GM21717 (cell line): ENCODE results near the gene EML1.

Experiments used
- ATAC-seq: cut with Tn5 transposase; IDR thresholded peaks from one replicate; pipeline ENCODE4 v1.9.1; 2021; ENCODE audit warnings: mild to moderate bottlenecking, moderate library complexity; ENCODE audit not compliant: unreplicated experiment

Gene EML1

DNA sequence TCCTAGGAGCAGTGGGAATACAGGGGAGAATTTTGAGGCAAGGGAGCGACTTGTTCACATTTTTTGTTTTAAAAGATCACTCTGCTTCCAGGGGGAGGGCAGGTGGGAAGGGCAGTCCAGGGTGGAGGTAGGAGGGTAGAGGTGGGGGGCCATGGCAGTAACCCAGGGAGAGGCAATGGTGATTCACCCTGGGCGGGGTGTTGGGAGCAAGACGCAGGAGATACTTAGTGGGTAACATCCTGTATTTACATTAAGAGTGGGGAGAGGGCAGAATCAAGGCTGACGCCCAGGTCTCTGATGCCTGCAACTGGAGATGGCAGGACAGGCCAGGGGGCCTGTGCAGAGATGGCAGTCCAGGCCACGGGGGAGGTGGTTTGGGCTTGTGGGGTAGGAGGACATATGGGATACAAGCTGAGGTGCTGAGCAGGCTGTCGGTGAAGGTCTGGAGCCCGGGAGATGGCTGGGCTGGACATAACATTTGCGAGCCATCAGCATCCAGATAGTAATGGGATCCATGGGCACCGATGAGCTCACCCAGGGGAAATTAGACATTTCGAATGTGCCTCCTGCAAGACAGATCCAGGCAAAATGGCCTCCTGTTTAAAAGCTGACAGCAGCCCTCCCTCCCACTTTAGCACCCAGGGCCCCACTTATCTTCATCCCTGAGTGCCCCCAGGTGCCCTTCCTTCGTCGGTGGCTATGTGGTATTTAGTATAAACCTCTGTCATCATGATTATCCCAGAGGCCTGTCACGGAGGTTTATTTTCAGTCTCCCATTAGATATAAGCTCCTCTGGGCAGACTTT is 9.3 kb downstream of the EML1 start:
- ATAC-seq: no peak

DNA sequence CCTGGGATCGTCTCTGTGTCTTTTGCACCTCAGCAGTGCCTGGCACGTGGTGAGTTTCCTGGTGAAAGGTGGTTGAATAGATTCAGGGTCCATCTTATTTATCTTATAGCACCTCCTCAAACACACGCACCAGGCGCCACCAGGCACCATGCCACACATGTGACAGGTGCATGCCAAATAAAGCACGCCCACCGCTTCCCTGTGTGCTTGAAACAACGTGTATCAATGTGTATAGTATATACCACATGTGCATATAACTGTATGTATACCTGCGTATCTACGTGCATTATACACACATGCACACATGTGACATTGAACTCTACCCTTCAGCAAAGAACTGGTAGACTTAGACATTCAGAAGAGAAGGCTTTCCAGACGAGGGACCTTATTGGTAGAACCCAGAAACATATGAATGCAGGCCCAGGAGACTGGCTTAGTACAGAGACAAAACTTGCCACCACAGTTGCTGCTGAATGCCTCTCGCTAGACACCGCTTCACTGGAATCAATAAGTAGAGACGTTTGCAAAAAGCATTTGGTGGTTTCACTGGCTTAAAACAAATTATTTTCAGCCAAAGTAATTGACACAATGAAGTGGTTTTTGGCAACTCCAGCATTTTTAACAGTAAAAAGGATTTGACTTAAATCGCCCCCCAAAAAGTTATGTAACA is 10.0 kb downstream of the EML1 start:
- ATAC-seq: no peak

DNA sequence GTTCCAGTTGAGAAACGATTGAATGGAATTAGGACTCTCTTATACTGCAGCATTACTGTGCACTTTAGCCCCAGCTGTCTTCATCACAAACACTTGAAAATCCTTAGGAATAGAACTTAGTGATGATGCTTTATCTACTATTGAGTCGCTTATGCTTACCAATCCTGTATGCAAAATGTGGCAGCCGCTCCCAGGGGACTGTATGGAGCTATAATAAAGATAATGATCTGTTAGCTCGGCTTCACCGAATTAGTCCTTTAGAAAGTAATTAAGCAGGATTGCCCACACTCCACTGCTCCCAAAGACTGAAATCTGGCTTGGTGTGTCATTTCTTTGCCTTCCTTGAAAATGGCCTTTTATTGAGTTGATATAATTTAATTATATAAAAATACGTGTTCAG is 10.6 kb downstream of the EML1 start:
- ATAC-seq: no peak

DNA sequence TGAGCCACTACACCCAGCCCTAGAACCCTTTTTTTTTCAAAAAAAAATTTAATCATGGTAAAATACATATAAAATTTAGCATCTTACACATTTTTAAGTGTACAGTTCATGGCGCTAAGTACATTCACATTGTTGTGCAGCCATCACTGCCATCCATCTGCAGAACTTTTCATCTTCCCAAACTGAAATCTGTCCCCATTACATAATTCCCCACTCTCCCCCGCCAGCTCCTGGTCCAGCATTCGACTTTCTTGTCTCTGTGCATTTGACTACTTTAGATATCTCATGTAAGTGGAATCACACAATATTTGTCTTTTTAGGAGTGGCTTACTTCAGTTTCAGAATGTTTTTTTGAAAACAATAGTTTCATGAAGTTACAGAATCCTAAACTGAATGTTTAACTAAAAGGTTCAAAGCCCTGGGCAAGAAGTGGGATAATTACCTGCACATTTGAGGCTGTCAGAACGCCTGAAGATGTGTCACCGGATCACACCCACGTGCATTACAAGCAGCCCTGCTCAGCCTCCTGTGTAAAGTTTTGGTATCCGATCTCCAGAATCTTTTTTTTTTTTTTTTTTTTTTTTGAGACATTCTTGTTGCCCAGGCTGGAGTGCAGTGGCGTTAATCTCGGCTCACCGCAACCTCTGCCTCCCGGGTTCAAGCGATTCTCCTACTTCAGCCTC is 12.7 kb downstream of the EML1 start:
- ATAC-seq: no peak

DNA sequence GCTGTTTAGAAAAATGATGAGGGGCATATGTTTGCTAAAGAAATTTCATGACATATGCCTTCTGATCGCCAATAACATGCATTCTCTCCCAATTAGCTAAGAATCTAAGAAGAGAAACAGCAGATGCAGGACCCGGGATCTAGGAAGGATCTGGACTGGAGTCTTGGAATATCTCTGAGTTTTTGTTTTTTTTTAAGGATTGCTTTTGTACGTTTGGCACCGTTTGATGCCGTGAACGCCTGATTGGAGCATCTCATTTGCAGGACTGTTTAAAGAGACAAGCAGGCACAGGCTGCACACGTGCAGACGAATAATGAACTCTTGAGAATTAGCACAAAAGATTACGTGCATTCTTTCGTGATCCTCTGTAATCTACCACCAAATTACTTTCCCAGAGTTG is 13.6 kb downstream of the EML1 start:
- ATAC-seq: no peak

DNA sequence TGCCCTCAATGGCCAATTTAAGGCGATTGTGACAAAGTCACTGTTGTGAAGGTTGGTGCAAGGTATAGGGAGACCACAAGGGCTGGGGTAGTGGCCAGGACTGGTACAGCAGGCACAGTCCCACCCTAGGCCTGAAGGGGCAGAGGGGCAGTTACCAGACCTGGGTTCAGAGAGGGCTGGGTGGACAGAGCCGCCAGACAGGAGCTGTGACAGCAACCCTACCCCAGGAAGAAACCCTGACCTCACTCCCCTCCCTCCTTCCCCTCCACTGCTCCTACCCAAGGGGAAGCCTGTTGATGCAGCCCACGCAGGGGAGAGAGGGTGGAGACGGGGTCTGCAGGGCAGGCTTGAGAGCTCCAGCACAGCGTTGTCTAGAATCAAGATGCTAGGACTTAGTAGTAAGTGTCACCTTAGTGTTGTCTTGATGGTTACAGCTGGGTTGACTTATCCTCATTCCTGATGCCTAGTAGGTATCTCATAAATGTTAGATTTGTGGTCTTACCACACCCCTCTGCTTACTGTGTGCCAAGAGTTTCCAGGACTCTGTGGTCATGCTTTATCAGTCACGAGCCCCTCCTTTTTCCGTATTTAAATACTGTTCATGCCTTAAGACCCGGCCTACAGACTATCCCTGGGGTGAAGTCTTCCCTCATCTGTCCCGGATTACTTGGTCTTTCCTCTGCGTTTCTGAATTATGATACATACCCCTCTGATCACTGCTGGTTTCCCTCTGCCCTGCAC is 14.4 kb downstream of the EML1 start:
- ATAC-seq: no peak

DNA sequence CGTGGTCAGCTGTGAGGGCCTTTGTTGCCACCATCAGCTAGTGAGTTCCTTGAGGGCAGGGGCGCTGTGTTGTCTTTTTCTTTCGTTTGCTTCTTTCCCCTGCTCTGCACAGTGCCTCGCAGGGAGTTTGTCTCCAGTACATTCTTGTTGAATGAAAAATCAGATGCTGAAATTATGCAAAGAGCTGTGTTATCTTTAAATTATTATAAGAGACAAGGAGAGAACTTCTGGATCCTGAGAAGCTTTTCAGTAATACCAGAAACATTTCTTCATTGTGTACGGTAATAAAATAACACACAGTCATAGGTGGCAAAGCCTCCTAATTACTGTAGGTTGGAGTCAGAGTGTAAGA is 14.9 kb downstream of the EML1 start:
- ATAC-seq: no peak

DNA sequence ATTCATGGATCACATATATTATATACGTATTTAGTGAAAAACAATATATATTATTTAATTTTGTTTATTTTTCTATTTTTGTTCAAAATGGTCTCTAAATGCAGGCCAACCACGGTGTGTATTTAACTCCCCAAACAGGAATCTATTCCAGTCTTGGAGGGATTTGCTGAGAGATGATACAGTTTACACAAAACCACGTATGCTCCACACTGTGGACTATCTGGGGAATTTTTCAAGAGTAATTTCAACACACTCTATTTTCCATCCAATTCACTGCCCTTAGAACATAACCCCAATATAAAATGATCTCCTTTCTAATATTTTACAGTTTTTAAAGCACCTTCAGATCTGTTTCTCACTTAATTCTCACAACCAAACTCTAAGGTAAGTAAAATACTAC is 15.3 kb downstream of the EML1 start:
- no peak for ATAC-seq

DNA sequence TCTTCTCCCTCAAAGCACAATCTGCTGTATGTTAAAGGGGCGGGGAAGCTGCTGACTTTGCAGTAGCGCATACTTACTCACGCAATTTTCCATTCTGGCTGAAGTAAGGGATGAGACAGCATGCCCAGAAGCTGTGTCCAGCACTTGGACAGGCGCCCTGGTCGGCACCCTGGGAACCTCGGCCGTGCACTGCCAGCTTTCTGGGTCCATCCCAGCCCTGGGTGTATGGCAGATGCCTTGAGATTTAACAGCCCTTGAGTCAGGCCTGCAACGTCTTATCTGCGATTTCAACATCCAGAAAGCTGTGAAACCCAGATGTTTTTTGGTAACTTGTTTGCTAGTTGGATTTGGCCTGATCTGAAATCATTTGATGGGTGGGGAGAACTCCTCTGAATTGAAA is 16.1 kb downstream of the EML1 start:
- no peak for ATAC-seq

DNA sequence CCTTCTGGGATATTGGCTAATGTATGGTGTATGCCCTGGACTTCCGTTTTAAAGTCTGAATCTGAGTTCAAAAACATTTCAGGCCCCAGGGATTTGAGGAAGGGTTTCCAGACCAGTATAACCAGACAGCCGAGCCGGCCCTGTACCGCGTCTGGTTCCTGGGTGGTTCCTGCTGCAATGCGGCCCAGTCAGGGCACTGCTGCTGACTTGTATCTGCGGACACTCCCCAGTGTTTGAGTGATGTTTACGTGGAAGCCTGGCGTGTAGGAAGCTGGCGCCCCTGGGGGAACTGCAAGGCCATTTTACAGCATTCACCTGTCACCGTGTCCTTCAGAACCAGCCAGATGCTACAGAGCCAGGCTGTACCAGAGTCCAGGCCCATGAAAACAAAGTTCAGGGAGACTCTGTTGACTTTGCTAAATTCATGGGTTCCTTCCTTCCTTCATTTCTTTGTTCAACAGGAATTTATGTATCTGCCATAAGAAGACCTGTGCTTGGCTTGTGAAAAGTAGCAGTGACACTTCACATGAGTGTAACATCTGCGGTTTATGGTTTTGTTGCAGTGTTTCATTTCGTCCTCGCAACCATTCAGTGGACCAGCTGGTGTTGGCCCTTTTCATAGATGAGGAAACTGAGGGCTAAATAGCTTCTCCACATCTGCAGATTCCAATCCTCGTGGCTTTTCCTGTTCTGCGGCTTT is 16.8 kb downstream of the EML1 start:
- ATAC-seq: no peak

DNA sequence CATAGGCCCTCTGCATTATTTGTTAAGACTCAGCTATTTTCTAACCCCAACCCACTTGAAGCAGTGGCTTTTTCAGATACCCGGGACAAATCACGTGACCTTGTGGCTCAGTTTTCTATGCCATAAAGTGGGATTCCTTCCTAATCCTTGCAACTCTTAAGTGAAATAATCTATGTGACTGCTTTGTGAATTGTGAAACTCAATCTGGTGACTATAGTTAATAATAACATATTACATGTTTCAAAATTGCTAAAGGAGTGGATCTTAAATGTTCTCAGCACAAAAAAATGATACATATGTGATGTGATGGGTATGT is 17.3 kb downstream of the EML1 start:
- no peak for ATAC-seq

DNA sequence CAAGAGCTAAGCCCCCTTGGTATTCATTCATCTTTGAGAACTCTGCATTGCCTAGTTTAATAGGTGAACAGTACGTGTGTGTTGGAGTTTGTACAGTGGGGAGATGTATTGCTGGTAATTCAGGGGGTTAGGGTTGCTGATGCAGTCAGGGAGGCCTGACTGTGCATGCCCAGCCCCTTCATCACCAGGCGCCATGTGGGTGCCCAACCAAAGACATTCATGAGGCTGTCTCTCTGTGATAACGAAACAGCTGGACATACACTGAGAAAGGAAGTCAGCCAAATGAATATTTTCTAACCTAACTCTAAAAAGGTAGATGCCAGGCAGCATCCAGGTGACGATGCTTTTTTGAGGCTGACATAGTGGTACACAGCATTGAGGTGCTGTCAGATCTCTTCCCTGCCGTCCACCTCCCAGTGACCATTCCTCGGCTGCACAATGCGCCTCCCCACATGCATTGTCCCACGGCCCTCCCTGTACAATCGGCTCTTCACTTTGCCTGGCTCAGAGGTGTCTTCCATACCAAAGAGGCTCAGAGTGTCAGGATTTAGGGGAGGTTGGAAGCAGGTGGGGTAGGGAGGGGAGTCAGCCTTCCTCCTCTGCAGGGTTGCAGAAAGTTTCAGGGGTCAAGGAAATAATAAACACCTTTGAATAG is 19.0 kb downstream of the EML1 start:
- no peak for ATAC-seq

DNA sequence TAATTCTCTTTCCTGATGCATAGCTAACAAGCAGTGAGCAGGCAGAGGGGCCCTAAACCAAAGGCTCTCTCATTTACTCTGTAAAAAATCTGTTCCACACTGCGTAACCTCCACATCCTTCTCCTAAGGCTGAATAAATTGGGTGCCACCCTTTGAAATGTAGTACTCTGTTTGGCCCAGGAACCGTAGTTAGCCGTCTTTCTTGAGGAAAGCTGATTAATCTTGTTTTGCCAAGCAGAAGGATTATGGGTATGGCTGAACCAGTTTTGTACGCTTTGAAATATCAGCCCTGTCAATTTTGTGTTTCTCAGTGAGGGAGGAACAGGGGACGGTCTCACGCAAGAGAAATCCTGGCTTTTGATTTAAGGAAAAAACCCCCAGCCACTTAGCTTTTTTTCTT is 19.7 kb downstream of the EML1 start:
- ATAC-seq: no peak

DNA sequence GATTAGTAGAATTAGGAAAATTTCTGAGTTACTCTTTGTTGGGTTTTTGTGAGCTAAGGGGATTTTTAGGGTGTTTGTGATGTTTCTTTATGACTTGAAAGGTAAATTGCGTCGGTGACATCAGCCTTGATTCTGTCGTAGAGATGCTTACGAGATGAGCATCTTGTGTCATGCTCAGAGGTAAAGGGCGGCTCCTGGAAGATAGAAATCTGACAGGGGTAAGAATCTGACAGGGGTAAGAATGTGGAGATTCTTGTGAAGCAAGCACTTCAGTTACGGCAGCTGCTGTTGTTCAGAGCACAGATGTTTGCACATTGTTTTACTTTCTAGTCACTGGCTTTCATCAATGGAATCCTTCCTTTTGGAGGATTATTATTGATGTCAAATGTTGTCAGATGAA is 22.5 kb downstream of the EML1 start:
- no peak for ATAC-seq

DNA sequence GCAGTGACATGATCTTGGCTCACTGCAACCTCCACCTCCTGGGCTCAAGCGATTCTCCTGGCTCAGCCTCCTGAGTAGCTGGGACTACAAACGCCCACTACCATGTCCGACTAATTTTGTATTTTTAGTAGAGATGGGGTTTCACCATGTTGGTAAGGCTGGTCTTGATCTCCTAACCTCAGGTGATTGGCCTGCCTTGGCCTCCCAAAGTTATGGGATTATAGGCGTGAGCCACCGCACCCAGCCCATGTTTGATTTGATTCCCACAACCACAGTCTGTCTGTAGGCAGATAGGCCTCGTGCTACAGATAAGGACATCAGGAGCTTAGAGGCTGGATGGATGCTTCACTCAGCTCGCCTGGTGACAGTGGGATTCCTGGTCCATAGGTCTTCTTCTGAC is 23.0 kb downstream of the EML1 start:
- no peak for ATAC-seq

DNA sequence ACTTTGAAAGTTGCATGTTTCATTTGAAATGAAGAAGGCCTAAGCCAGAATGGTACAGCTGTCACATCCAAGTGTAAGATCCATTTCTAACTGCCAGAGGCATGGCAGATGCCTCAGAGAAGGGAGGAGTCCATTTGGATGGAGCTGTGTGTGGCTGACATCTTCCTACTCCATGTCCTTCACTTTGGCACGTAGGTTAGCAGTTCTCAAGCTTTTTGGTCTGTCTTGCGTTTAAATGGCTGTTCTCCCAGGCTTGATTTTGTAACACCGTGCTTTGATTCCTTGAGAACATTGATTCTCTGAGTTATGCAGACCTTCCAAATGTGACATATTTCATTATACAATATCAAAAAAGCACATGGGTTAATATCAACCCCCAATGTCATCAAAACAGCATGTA is 23.4 kb downstream of the EML1 start:
- ATAC-seq: no peak

DNA sequence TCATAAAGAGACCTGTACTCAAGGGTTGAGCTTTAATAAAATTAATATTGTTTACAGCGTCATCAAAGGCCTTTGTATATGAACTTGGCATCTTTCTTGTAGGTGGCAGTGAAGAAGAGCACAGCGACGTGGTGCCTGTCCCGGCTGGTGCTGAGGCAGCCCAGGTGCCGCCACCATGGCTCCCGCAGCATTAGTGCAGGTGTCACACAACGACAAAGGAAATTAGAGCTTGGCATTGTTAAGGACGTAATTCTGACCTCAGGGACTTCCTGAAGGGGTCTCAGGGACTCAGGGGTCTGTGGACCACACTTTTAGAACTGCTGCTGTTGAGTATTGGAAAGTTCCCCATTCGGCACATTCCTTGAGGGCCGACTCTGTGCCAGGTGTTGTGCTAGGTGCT is 24.1 kb downstream of the EML1 start:
- ATAC-seq: no peak

DNA sequence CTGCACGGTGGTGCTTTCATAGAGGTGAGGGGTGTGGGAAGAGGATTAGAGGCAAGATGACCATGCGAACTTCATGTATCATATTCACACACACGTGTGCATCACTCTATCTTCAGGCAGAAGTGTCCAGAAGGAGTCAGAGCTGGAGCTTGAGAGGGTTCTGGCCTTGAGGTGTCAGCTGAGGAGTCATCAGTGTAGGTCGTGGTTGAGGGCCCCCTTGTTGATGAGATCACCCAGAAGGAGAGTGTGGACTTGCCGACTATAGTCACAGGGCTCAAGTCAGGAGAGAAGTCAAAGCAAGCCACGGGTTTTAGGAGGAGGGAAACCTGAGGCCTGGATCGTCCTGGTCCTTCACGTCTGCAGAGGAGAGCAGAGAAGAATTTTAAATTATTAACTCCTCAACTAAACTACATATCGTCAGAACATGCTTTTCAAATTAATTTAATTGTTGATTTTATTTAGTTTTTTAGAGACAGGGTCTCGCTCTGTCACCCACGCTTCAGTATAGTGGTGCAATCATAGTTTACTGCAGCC is 25.4 kb downstream of the EML1 start:
- no peak for ATAC-seq

DNA sequence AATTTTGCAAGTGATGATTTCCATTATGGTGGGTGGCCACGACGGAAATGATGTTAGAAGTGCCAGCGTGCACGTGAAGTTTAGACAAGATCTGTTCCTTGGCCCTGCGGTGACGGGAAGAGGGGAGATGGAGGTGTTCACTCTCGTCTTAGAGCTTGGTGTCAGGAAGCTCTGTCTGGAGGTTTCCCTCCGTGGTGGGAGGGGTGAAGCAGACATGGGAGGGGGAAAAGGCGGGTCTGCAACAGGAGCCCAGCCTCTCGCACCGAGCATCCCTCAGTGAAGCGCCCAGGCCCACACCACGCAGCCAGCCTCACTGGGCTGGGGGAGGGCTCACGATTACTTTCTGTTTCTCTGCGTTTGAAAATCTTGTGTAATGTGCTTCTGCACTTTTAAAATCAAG is 26.3 kb downstream of the EML1 start:
- ATAC-seq: no peak

DNA sequence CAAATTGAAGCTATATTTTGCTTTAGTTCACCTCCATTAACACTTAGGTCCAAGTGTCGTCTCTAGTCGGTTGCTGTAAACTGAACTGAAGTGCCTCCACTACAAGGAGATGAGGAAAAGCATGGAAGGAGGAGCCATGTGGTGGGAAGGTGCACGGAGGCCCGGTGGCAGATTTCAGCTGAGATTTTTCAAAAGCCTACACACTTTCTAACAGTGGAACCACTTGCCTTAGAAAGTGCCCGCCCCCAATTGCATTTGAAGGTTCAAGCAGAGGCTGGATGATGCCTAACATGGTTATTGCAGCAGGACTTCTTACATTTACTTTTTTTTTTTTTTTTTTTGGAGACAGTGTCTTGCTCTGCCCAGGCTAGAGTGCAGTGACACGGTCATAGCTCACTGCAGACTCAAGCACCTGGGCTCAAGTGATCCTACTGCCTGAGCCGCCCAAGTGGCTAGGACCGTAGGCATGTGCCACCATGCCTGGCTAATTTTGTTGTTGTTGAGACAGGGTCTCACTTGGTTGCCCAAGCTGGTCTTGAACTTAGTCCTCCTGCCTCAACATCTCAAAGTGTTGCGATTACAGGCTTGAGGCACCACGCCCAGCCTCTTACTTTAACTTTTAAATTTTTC is 27.6 kb downstream of the EML1 start:
- no peak for ATAC-seq
